ENCODE results near the gene HIC1.

DNA sequence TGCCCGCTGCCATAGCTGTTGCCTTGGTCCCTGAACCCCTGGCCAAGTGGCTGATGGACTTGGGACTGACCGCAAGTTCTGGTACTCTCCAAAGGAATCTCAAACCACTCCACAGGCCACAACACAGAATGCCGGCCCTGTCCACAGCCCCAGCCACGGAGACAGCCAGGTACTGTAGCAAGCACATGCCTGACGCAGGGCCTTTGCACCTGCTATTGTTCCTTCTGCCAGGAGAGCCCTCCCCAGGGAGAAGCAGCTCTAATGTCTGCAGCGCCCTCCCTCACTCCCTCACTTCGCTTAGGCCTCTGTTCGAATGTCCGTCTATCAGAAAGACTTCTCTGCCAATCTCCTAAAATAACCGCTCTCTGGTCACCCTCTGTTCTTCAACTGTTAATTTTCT, 45.2 kb upstream of the HIC1 start:
- TF ChIP-seq, protein P1, sequence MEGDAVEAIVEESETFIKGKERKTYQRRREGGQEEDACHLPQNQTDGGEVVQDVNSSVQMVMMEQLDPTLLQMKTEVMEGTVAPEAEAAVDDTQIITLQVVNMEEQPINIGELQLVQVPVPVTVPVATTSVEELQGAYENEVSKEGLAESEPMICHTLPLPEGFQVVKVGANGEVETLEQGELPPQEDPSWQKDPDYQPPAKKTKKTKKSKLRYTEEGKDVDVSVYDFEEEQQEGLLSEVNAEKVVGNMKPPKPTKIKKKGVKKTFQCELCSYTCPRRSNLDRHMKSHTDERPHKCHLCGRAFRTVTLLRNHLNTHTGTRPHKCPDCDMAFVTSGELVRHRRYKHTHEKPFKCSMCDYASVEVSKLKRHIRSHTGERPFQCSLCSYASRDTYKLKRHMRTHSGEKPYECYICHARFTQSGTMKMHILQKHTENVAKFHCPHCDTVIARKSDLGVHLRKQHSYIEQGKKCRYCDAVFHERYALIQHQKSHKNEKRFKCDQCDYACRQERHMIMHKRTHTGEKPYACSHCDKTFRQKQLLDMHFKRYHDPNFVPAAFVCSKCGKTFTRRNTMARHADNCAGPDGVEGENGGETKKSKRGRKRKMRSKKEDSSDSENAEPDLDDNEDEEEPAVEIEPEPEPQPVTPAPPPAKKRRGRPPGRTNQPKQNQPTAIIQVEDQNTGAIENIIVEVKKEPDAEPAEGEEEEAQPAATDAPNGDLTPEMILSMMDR (IDR thresholded peaks at IDR 0.05): no peak
- TF ChIP-seq SIN3A (IDR thresholded peaks at IDR 0.05; ENCODE audit: borderline replicate concordance, insufficient read depth, low read depth, low read length) (no peak), POLR2AphosphoS5 (IDR thresholded peaks at IDR 0.05; ENCODE audit: low read depth, low read length) (no peak)
